Keratinocyte (primary cell): ENCODE data around the gene SPSB4.

Experiments
- CTCF ChIP-seq, 3 experiments: IDR thresholded peaks in 1 of 3; conservative IDR thresholded peaks in 1 of 3; optimal IDR thresholded peaks in 1 of 3; 2 replicates in 2 of 3; 3 replicates in 1 of 3; pipeline versions ENCODE3 to v1.5.1; 2011; ENCODE audit warnings: low read length in 3 of 3, mild to moderate bottlenecking in 3 of 3, moderate library complexity in 2 of 3, control low read depth in 1 of 3, inconsistent platforms in 1 of 3; ENCODE audit not compliant: insufficient read depth in 2 of 3; ENCODE audit errors: extremely low read depth in 1 of 3
- EZH2 ChIP-seq: IDR thresholded peaks from one replicate; pipeline ENCODE4 v1.6.1; 2012; ENCODE audit warnings: inconsistent platforms, mild to moderate bottlenecking, low read length, moderate library complexity

DNA sequence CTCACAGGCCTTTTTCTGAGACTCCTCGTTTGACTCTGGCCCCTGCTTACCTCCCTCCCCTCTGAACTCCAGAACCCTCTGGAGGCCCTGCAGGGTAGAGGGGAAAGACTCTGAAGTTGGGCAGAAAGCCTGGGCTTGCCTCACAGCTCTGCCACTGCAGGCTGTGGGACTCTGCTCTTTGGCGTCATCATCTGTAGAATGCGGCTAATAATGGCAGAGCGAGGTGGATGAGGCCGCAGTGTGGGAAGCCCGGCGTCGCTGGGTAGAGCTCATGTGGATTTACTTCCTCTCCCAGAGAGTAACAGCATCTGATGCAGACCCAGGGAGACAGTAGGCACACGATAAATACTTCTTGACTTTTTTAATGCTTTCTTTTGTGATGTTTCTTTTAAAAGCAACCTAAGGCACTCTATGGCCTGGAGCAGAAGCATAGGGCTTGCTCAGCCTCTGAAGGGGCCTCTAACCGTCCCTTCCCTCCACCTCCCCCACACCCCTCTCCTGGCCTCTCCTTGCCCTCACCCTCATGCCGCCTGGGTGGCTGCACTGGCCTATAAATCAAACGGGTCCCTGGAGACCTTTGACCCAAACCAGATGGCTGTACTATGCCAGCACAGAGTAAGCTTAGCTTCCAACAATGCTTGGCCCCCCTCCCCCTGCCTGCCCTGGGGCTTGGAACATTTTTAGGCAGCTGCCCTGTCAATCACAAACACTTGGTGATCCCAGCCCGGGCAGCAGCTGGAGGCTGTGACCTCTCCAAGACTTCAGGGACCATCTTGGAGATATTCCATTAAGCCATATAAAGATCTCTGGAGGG is 32.9 kb downstream of the SPSB4 start:
- TF ChIP-seq CTCF (optimal IDR thresholded peaks at IDR 0.05 in 1 of 3, IDR thresholded peaks at IDR 0.05 in 1 of 3, conservative IDR thresholded peaks at IDR 0.05 in 1 of 3; ENCODE audit: extremely low read depth in 1 of 3, insufficient read depth in 2 of 3, low read length in 3 of 3), result no peak
- TF ChIP-seq EZH2, result no peak
